ENCODE data around the gene ACY1.
"Not testable (repeated sequence)": the region's sequence is repeated elsewhere in the genome, so short reads cannot be mapped to it uniquely, and the experiment has no call there.

ACY1 gene

GRCh38 chr3:52024765-52025452, 41.6 kb downstream of the ACY1 start:
- DNase-seq (ENCODE audit: low read depth, low spot score) = no peak

GRCh38 chr3:52025453-52025852, 42.1 kb downstream of the ACY1 start:
- DNase-seq (ENCODE audit: low read depth, low spot score) = no peak

DNA sequence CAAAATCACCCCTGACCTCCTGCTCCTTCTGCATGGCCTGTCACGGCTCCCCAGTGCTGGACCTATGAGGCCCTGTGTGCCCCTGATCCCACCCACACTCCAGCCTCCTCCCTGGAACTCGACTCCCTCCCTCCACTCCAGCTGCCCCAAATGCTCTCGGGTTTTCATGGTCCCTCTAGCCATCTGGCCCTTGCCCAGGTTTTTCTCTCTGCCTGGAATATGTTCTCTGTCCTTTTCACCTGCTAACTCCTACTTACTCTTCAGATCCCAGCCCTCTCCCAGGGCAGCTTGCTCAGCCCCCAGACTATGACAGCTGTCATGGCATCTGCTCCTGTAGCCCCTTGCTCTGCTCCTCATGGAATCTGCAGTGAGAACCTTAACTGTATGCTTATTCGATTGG, 42.7 kb downstream of the ACY1 start:
- DNase-seq (ENCODE audit: low read depth, low spot score) = no peak

- no peak for DNase-seq (ENCODE audit: low read depth, low spot score)
Observed at GRCh38 chr3:52028572-52028971, 45.2 kb downstream of the ACY1 start.

GRCh38 chr3:52029053-52029452, 45.7 kb downstream of the ACY1 start:
- no peak for DNase-seq (ENCODE audit: low read depth, low spot score)

DNA sequence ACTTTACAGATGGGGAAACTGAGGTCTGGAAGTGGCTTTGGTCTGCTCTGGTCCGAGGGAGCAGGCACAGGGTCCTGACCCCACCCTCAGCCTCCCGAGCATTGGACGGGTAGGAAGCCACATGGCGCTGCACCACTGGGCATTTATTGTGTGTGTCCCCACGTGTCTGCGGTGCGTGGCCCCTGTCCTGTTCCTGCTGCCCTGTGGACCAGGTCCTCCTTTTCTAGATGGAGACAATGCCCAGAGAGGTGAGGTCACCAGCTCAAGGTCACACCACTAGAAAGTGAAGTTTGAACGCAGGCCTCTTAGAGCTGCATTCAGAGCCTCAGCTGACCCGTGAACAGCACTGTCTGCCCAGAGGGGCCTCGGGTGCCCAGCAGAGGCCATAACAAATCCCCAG, 46.2 kb downstream of the ACY1 start:
- no peak for DNase-seq (ENCODE audit: low read depth, low spot score)

DNA sequence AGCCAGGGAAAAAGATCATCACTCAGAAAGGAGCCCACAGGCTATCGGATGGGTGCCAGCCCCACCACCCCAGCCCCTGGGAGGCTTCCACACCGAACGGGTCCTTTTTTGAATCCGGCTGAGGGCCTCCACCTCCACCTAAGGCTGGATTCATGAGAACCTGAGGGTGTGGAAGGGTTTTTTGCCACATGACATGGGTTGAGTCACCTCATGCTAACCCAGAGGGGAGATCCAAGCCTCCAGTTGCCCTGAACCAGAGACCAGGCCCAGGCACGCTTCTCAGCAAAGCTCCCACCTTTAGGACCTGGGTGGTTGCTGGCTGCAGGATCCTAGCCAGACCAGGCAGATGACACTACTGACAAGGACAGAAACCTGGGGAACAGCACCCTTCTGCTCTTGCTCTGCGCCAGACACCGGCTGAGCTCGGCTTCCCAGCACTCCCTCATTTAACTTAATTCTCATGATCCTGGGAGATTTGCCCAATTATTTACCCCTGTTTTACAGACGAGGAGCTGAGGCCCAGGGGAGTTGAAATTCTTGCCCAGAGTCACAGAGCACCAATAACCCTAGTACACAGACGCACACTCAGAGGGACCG, 47.5 kb downstream of the ACY1 start:
- DNase-seq (ENCODE audit: low read depth, low spot score) = no peak

GRCh38 chr3:52031896-52032295, 48.6 kb downstream of the ACY1 start:
- DNase-seq (ENCODE audit: low read depth, low spot score) = no peak

GRCh38 chr3:52032702-52033408, 49.5 kb downstream of the ACY1 start:
- no peak for DNase-seq (ENCODE audit: low read depth, low spot score)

- DNase-seq (ENCODE audit: low read depth, low spot score) = not testable (repeated sequence)
Observed at GRCh38 chr3:52033748-52034147, 50.4 kb downstream of the ACY1 start.

DNA sequence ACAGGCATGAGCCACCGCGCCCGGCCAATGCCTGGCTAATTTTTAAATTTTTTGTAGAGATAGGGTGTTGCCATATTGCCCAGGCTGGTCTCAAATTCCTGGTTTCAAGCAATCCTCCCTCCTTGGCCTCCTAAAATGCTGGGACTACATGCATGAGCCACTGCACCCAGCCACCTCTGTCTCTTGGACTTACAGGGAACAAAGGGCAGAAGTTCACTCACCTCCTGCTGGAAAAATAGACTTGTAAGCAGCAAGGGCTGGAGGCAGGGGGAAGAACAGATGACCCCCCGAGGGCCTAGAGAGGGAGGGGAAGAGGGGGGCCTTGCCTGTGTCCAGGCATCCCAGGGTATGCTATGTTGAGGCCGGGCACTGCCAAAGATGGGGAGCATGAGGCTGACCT, 50.9 kb downstream of the ACY1 start:
- no peak for DNase-seq (ENCODE audit: low read depth, low spot score)

- DNase-seq (ENCODE audit: low read depth, low spot score) = no peak
Observed at GRCh38 chr3:52034651-52035050, 51.3 kb downstream of the ACY1 start.

DNA sequence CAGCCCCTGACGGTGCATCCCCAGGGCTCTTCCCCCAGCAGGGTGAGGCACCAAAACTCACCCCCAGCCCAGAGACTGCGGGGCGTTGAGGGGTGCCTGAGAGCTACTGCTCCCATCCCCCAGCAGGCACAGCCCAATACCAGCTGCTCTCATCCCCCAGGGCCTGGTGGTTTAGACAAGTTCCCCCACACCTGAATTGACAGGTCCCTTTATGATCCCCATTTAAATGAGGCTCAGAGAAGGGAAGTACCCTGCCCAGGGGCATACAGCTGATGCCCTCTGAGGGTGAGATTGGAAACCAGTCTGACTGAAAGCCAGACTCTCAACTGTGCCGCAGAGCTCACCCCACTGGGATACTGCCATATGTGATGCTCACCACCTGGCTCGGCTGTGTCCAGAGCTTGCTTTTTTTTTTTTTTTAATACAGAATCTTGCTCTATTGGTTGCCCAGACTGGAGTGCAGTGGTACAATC, 52.9 kb downstream of the ACY1 start:
- no peak for DNase-seq (ENCODE audit: low read depth, low spot score)

DNA sequence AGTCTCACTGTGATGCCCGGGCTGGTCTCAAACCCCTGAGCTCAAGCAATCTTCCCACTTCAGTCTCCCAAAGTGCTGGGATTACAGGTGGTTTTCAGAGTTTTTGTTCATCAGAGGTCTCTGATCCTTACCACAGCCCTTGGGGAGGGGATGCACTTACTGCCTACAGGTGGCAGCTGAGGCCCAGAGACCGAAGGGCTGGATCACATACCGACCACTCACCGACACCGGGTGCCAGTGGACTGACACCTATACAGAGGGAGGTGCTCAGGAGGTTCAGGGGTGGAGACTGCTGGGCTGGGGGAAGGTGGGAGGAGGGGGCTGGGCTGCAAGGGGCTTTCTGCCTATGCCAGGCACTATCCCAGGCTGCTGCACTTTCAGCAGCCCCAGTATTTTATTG, 53.5 kb downstream of the ACY1 start:
- no peak for DNase-seq (ENCODE audit: low read depth, low spot score)

DNA sequence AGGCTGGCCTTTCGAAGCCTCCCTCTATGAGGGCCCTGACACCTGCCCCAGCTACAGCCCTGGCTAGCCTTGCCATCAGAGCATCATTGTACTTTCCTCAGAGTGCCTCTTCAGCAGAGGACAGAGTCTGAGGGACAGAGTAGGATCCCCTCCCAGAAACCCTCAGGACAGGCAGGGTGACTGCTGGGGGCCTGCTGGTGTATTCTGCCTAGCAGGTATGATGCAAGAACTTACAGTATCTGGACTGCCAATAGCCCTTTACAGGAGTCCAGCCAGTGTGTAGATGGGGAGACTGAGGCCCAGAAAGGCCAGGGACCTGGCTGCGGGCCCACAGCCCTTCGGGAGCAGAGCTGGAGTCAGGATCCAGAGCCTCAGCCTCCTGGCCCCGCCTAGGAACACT, 54.0 kb downstream of the ACY1 start:
- DNase-seq (ENCODE audit: low read depth, low spot score) = no peak

GRCh38 chr3:52038227-52038626, 54.9 kb downstream of the ACY1 start:
- no peak for DNase-seq (ENCODE audit: low read depth, low spot score)
